A673 (cell line): Measurements from ENCODE around the gene CAPN9.

Experiments
- CTCF ChIP-seq: fragments of 300-800, 200-600 bp; sonication (generic); conservative IDR thresholded peaks from 2 replicates; pipeline ENCODE4 v1.5.1; 2017; ENCODE audit warnings: low read depth, mild to moderate bottlenecking, antibody characterized with exemption, low read length, moderate library complexity, mixed read lengths
- EZH2 ChIP-seq: fragments of 200-600 bp; sonication (generic); IDR thresholded peaks from 2 replicates; pipeline ENCODE4 v1.6.1; 2017; ENCODE audit warnings: borderline replicate concordance, low read depth, mild to moderate bottlenecking, mixed read lengths, antibody characterized with exemption, low read length; ENCODE audit not compliant: poor library complexity, severe bottlenecking

- TF ChIP-seq CTCF (no peak), EZH2 (no peak)
Measured at GRCh38 chr1:230793463-230793745, 46.2 kb downstream of the CAPN9 start.
